Keratinocyte (primary cell): ENCODE measurements around the gene ANKRD42.

Experiments used
- CTCF ChIP-seq, 3 experiments: IDR thresholded peaks in 1 of 3; conservative IDR thresholded peaks in 1 of 3; optimal IDR thresholded peaks in 1 of 3; 2 replicates in 2 of 3; 3 replicates in 1 of 3; pipeline versions ENCODE3 to v1.5.1; 2011; ENCODE audit warnings: low read length in 3 of 3, mild to moderate bottlenecking in 3 of 3, moderate library complexity in 2 of 3, control low read depth in 1 of 3, inconsistent platforms in 1 of 3; ENCODE audit not compliant: insufficient read depth in 2 of 3; ENCODE audit errors: extremely low read depth in 1 of 3
- EZH2 ChIP-seq: IDR thresholded peaks from one replicate; pipeline ENCODE4 v1.6.1; 2012; ENCODE audit warnings: inconsistent platforms, mild to moderate bottlenecking, low read length, moderate library complexity

- TF ChIP-seq CTCF (optimal IDR thresholded peaks at IDR 0.05 in 1 of 3, IDR thresholded peaks at IDR 0.05 in 1 of 3, conservative IDR thresholded peaks at IDR 0.05 in 1 of 3; ENCODE audit: extremely low read depth in 1 of 3, insufficient read depth in 2 of 3, low read length in 3 of 3) (no peak), EZH2 (no peak)
These were observed 27.2 kb upstream of the ANKRD42 start for GRCh38 chr11:83166193-83166866.
